ENCODE results near the gene MEN1. TPM values are rescaled to one million over a fixed set of nuclear protein-coding genes. Genes with fewer than 3 reads are reported as not detected.
A peak's percentile ranks its signal among the peaks of the same experiment; 100 is the strongest.

MEN1 gene
- total and polyA plus RNA-seq, 7 donors = 6.8 to 26.1 (median 9.4) TPM

DNA sequence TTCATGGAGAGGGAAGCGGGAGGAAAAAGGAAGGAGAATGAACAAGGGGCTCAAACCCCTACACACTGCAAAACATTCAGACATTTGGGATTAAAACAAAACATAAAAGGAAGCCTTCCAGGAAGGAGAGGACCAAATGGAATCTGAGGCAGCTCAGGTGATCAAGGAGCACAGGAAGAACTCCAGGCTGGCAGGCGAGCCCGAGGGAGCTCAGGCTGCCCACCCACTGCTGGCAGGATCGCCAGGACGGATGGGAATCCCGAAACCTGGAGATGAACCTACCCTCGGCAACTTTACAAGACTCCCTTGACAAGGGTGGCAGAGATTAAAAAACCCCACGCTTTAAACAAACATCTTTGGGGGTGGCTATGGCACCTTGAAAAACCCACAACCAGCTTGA is 45.6 kb downstream of the MEN1 start:
- Histone ChIP-seq H3K27ac (peak overlapping the region; percentile 79 to 88 (median 82)), H3K4me3 (no peak overlapping the region), H3K4me1 (peaks cover 0 to 73% (median 65%) of the 10 kb centered on the region in 4 donors), H3K36me3 (peaks cover 54 to 69% (median 64%) of the 10 kb centered on the region in 4 donors), H3K9me3 (no peaks in the 10 kb centered on the region), H3K27me3 (no peaks in the 10 kb centered on the region)
- WGBS, 2 donors = 76 to 89% methylated on average over 8 of the region's 8 CpGs
- intact Hi-C loops (cut with DNase I) = loop anchor here (1.0 kb wide), 1 partner anchor 22 kb away; no protein-coding TSS in a partner anchor
- DNase-seq = no peak
- TF ChIP-seq POLR2AphosphoS5 (IDR thresholded peaks at IDR 0.05) (no peak), EP300 (IDR thresholded peaks at IDR 0.05) (no peak), POLR2A (IDR thresholded peaks at IDR 0.05) (no peak), CTCF (IDR thresholded peaks at IDR 0.05) (no peak)

DNA sequence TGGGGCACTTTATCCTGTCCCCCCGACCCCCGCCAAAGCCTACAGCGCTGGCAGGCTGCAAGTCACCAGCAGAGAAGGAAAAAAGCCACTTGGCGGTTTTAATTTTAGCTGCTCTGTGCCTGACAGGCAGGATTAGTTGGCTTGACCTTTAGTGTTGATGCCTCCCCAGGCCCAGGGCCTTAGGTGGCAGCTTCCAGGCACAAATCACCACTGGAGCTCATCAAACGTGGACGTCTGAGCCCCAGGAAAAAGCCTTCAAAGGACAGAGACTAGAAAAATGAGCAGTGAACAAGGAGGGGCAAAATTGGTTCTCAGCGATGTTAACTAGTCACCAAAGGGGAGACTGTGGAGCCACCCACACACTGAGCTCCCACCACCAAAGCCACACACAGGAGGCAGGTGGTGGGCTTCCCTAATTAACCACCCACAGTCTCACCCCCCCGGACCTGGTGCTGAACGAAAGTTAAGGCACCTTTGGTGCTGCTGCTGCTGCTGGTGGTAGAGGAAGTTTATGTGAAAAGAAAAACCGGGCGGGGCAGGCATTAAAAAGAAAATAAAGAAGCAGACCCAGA is 46.2 kb downstream of the MEN1 start:
- peaks cover 0 to 79% (median 71%) of the 10 kb centered on the region in 4 donors for H3K4me1 ChIP-seq
- intact Hi-C loops (cut with DNase I) = loop anchor here (1.0 kb wide), 1 partner anchor 22 kb away; no protein-coding TSS in a partner anchor
- DNase-seq = no peak

DNA sequence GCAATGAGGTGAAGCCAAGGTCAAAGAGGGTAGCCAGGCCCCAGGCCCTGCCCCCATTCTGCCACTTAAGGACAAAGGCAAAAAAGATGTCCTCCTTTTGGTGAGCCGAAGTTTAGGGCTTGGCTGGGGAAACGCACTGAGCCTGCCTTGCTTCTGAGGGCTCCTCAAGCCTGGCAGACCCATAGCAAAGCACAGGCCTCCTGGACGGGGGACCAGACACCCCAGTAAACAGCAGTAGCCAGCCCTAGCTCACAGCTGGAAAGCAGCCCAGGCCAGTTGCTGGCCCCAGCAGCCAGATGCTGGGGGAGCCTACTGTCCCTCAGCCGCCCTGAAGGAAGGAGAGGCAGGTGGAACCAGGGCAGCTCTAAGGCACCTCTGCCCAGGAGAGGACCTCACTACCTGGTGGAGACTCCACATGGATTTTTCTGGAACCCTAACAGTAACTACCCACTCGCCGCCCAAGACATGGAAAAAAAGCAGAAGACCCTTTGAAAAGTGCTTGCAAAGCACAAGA is 46.8 kb downstream of the MEN1 start:
- peak; percentile 83 for DNase-seq
- Histone ChIP-seq H3K4me3 (no peak overlapping the region), H3K4me1 (peaks cover 0 to 84% (median 76%) of the 10 kb centered on the region in 4 donors), H3K9me3 (no peaks in the 10 kb centered on the region), H3K27me3 (no peaks in the 10 kb centered on the region), H3K27ac (peak overlapping the region; percentile 79 to 88 (median 82)), H3K36me3 (peaks cover 42 to 57% (median 52%) of the 10 kb centered on the region in 4 donors)
- intact Hi-C loops (cut with DNase I) = loop anchor here (1.0 kb wide), 1 partner anchor 21 kb away; no protein-coding TSS in a partner anchor
- TF ChIP-seq CTCF (IDR thresholded peaks at IDR 0.05) (no peak), POLR2AphosphoS5 (IDR thresholded peaks at IDR 0.05) (peak in 2 of 4 donors; percentile 20 to 46), EP300 (IDR thresholded peaks at IDR 0.05) (no peak), POLR2A (IDR thresholded peaks at IDR 0.05) (no peak)
- WGBS, 2 donors = 66 to 84% methylated on average over 6 of the region's 6 CpGs

More for the DNA sequence above, 46.2 kb downstream of the MEN1 start:
- no peak overlapping the region for H3K4me3 ChIP-seq
- 43 to 69% methylated on average over 11 of the region's 11 CpGs for WGBS, 2 donors
- peaks cover 48 to 62% (median 57%) of the 10 kb centered on the region in 4 donors for H3K36me3 ChIP-seq
- H3K27ac ChIP-seq = peak overlapping the region; percentile 79 to 88 (median 82)
- no peak for TF ChIP-seq CTCF (IDR thresholded peaks at IDR 0.05)
- no peak for TF ChIP-seq POLR2A (IDR thresholded peaks at IDR 0.05)
- no peak for TF ChIP-seq EP300 (IDR thresholded peaks at IDR 0.05)
- no peak for TF ChIP-seq POLR2AphosphoS5 (IDR thresholded peaks at IDR 0.05)
- H3K9me3 ChIP-seq = no peaks in the 10 kb centered on the region
- H3K27me3 ChIP-seq = no peaks in the 10 kb centered on the region

DNA sequence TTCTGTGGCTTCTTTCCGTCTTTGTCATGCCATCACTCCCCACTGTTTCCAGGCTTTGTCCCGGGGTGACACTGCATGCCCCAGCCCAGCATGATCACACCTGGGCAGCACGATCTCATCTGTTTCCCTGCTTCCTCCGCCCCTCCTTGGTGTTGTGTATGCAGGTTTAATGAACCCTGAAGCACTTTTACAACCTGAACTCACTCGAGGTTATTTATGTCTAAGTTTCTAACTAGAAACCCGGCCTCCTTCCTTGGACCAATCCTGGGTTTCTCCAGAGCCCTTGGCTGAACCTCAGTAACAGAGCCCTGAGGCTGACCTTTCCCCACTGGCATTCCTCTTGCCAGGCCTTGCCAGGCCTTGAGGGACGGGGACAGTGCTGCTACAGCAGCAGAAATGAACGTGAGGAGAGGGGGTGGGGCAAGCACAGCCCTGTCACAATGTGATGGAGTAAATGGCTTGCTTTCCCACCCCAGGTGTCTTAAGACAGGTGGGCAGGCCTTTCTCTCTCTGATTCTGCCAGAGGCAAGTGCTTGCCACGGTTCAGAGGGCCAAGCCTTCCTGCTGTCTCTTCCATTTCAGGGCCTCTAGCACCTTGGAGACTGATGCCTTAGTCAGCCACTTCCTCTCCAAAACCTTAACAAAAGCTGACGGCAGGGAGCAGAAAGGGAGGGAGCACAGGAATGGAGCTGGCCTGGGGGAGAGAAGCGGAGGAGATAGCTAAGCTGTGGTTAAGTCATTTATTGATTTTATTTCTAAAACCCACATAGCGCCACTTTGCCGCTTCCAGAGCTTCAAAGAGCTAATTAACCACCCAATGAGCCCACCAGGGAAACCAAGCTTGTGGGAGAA is 47.5 kb downstream of the MEN1 start:
- peaks cover 36 to 50% (median 45%) of the 10 kb centered on the region in 4 donors for H3K36me3 ChIP-seq
- H3K27me3 ChIP-seq = no peaks in the 10 kb centered on the region
- H3K4me3 ChIP-seq = no peak overlapping the region
- peaks cover 0 to 86% (median 79%) of the 10 kb centered on the region in 4 donors for H3K4me1 ChIP-seq
- DNase-seq = peak; percentile 74
- 41 to 56% methylated on average over 13 of the region's 13 CpGs for WGBS, 2 donors
- H3K27ac ChIP-seq = peak overlapping the region; percentile 79 to 88 (median 82)
- no peaks in the 10 kb centered on the region for H3K9me3 ChIP-seq
- intact Hi-C loops (cut with DNase I) = no loop called here
- TF ChIP-seq POLR2A (IDR thresholded peaks at IDR 0.05) (no peak), CTCF (IDR thresholded peaks at IDR 0.05) (no peak), POLR2AphosphoS5 (IDR thresholded peaks at IDR 0.05) (peak in 2 of 4 donors; percentile 11 to 39)
